Astrocyte of the spinal cord (primary cell): ENCODE results near the gene GNE.

Experiments used
- DNase-seq: peaks from one replicate; pipeline ENCODE4 v3.0.0; 2011; ENCODE audit warnings: low read depth, low spot score
- H3K4me3 ChIP-seq: 2 replicates; pipeline ENCODE4 v1.5.1; 2011; ENCODE audit warnings: low read depth, mild to moderate bottlenecking, low read length, moderate library complexity
- CTCF ChIP-seq: IDR thresholded peaks from 2 replicates; pipeline ENCODE4 v1.5.1; 2012; ENCODE audit warnings: low read depth, mild to moderate bottlenecking, low read length, inconsistent platforms
- in situ Hi-C: cut with HindIII; loops from 2 replicates; pipeline ENCODE4 v1.10.0; 2017; ENCODE audit warnings: low sequenced_read_pairs

The GNE gene

DNA sequence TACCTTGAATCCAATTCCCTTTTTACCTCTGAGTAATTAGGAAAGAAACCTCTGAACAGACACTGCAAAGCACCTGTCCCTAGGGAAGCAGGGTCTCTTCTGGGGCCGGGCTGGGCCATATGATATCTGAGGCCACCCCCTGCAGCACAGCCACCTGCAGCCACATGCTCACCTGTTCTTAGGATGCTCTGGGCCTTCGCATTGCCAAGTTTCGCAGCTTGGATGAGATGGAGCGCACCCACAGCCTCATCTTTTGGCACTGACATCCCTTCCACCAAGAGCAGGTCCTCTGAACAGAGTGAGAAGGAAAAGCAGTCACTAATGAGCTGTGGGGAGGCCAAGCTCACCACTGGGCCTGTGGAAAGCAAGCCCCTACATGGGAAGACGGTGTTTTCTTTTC, 40.2 kb downstream of the GNE start:
- DNase-seq: no peak
- in situ Hi-C loops: no loop called here
- H3K4me3 ChIP-seq: no peak overlapping the region
- TF ChIP-seq CTCF: no peak

- no peak for DNase-seq
- in situ Hi-C loops: no loop called here
- H3K4me3 ChIP-seq: no peak overlapping the region
- TF ChIP-seq CTCF: no peak
Measured at GRCh38 chr9:36217256-36217968, 40.8 kb downstream of the GNE start.

DNA sequence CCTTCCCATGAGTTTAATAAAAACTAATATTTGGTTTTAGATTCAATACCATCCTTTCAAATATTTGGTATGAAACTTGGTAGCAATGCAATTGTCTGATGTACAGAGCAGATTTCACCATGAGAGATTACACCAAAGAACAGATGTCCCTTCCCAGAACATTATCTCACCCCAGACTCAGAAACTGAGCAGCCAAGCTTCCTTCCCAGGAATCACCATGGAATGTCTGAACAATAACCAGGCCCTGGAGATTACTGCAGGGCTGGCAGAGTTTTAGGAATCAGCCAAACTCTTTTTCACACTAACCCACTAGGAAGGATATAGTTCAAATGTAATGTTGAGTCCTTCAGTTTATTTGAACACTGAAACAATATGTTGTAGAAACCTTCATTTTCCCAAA, 43.7 kb downstream of the GNE start:
- in situ Hi-C loops: no loop called here
- no peak for TF ChIP-seq CTCF
- DNase-seq: no peak
- H3K4me3 ChIP-seq: no peak overlapping the region

- no peak for TF ChIP-seq CTCF
- no peak overlapping the region for H3K4me3 ChIP-seq
- in situ Hi-C loops: no loop called here
- no peak for DNase-seq
Measured at GRCh38 chr9:36213989-36214388, 44.3 kb downstream of the GNE start.

DNA sequence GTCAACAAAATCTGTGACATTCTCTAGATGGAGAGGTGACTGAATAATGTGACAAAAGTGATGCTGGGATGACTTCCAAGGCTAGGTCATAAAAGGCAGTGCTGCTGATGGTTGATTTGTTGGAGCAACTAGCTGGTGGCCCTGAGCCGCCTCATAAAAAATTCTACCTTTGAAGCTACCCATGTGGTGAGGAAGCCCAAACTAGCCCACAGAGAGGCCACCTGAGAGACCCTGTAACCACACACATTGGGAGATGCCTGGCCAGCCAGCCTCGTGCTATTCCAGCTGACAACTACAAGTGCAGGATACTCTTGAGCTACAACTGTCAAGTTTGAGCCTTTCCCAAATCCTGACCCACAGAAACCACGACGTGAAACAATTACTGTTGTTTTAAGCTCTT, 44.9 kb downstream of the GNE start:
- no peak for DNase-seq
- in situ Hi-C loops: no loop called here
- H3K4me3 ChIP-seq: no peak overlapping the region
- TF ChIP-seq CTCF: no peak

DNA sequence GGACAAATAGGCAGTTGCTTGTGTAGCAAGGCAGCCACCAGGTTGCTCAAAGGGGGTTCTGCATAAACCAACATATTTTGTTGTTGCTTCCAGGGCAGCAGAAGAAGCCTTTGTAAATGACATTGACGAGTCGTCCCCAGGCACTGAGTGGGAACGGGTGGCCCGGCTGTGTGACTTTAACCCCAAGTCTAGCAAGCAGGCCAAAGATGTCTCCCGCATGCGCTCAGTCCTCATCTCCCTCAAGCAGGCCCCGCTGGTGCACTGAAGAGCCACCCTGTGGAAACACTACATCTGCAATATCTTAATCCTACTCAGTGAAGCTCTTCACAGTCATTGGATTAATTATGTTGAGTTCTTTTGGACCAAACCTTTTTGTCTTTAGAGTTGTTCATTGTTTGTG, 46.7 kb downstream of the GNE start:
- no peak overlapping the region for H3K4me3 ChIP-seq
- in situ Hi-C loops: no loop called here

More for the DNA sequence above, 46.7 kb downstream of the GNE start:
- no peak for TF ChIP-seq CTCF
- no peak for DNase-seq
